H1 (cell line): ENCODE data around the gene SSBP3. TPM values are rescaled to one million over a fixed set of nuclear protein-coding genes. Genes with fewer than 3 reads are reported as not detected.
A peak's percentile ranks its signal among the peaks of the same experiment; 100 is the strongest.

Experiments
- CTCF ChIA-PET: fragments of 300-600 bp; sonication (Branson Sonifier 250); formaldehyde crosslinking; loops from one replicate; lab custom pipeline; 2021; ENCODE audit not compliant: partially characterized antibody; lab: Charles Lee
- POLR2A ChIA-PET: fragments of 300-600 bp; sonication (Branson Sonifier 250); formaldehyde crosslinking; loops from one replicate; lab custom pipeline; 2021; ENCODE audit warnings: inconsistent platforms; ENCODE audit not compliant: partially characterized antibody; lab: Charles Lee
- DNase-seq, 2 experiments: peaks; one replicate each; pipeline versions ENCODE4 v3.0.0 to v3.0.0-alpha.2; 2010 to 2022; ENCODE audit warnings: low spot score in 2 of 2, low read depth in 1 of 2, mixed read lengths in 1 of 2
- FAIRE-seq: peaks from 2 replicates; lab custom pipeline; 2011; peaks lifted over from hg19 to GRCh38; lab: Jason Lieb, UNC
- H2AFZ ChIP-seq: 2 replicates; pipeline ENCODE4 v1.8.1; 2012; ENCODE audit warnings: low read length, inconsistent platforms
- H2AK5ac ChIP-seq: 2 replicates; pipeline ENCODE4 v1.6.1; 2013; ENCODE audit warnings: low read depth, low read length
- H2BK120ac ChIP-seq: replicated peaks from 2 replicates; pipeline ENCODE3; 2013; ENCODE audit warnings: low read depth, low read length, inconsistent platforms
- H2BK12ac ChIP-seq: 2 replicates; pipeline ENCODE4 v1.6.1; 2013; ENCODE audit warnings: low read depth, low read length
- H2BK15ac ChIP-seq: 2 replicates; pipeline ENCODE4 v1.6.1; 2013; ENCODE audit warnings: low read length
- H2BK20ac ChIP-seq: 2 replicates; pipeline ENCODE4 v1.6.1; 2013; ENCODE audit warnings: low read length
- H2BK5ac ChIP-seq: 2 replicates; pipeline ENCODE4 v1.6.1; 2013; ENCODE audit warnings: low read depth, low read length
- H3K14ac ChIP-seq: 2 replicates; pipeline ENCODE4 v1.6.1; 2013; ENCODE audit warnings: inconsistent platforms; ENCODE audit not compliant: insufficient read length
- H3K18ac ChIP-seq: 2 replicates; pipeline ENCODE4 v1.6.1; 2013; ENCODE audit warnings: low read length; ENCODE audit errors: extremely low read depth
- H3K23ac ChIP-seq: 2 replicates; pipeline ENCODE4 v1.6.1; 2013; ENCODE audit warnings: inconsistent platforms; ENCODE audit not compliant: insufficient read length
- H3K23me2 ChIP-seq: 2 replicates; pipeline ENCODE4 v1.6.1; 2013; ENCODE audit warnings: low read depth, low read length
- H3K27ac ChIP-seq: 2 replicates; pipeline ENCODE4 v1.6.1; 2011; ENCODE audit warnings: low read depth, low read length, inconsistent platforms
- H3K27me3 ChIP-seq, 4 experiments: replicated peaks in 1 of 4; 1 replicate in 1 of 4; 2 replicates in 3 of 4; pipeline versions ENCODE4 v1.6.1 to v1.8.1; 2011 to 2013; ENCODE audit warnings: low read length in 3 of 4, mild to moderate bottlenecking in 3 of 4, inconsistent platforms in 2 of 4, mixed read lengths in 2 of 4, moderate library complexity in 1 of 4; ENCODE audit not compliant: control insufficient read depth in 3 of 4, insufficient read depth in 3 of 4; ENCODE audit errors: extremely low read depth in 1 of 4
- H3K36me3 ChIP-seq, 4 experiments: 2 replicates each; pipeline versions ENCODE4 v1.6.1 to v1.8.1; 2011 to 2013; ENCODE audit warnings: mild to moderate bottlenecking in 4 of 4, low read length in 3 of 4, moderate library complexity in 2 of 4, control low read depth in 1 of 4, inconsistent platforms in 1 of 4; ENCODE audit not compliant: insufficient read depth in 4 of 4, control insufficient read depth in 2 of 4
- H3K4ac ChIP-seq: replicated peaks from 2 replicates; pipeline ENCODE3; 2013; ENCODE audit warnings: low read length, low read depth, mixed read lengths, inconsistent platforms; ENCODE audit not compliant: insufficient read length
- H3K4me1 ChIP-seq, 4 experiments: replicated peaks in 1 of 4; 1 replicate in 1 of 4; 2 replicates in 3 of 4; pipeline versions ENCODE4 v1.6.1 to v1.8.1; 2011 to 2013; ENCODE audit warnings: low read length in 3 of 4, inconsistent platforms in 2 of 4, mixed read lengths in 1 of 4; ENCODE audit not compliant: insufficient read depth in 4 of 4, control insufficient read depth in 3 of 4
- H3K4me2 ChIP-seq, 2 experiments: 2 replicates each; pipeline versions ENCODE4 v1.6.1 to v1.8.1; 2011 to 2013; ENCODE audit warnings: low read depth in 2 of 2, low read length in 2 of 2, control low read depth in 1 of 2, inconsistent platforms in 1 of 2, mild to moderate bottlenecking in 1 of 2; ENCODE audit not compliant: insufficient read depth in 1 of 2
- H3K4me3 ChIP-seq, 4 experiments: fragments of 200-600, 300-600 bp in 1 of 4; sonication (generic), shearing (Covaris generic), sonication (Bioruptor Twin) in 1 of 4; 2 replicates each; pipeline versions ENCODE4 v1.5.1 to v1.8.1; 2011 to 2016; ENCODE audit warnings: low read length in 4 of 4, low read depth in 3 of 4, control low read depth in 2 of 4, inconsistent platforms in 2 of 4, mild to moderate bottlenecking in 2 of 4, mixed read lengths in 1 of 4, moderate library complexity in 1 of 4; ENCODE audit not compliant: insufficient read depth in 2 of 4; ENCODE audit errors: extremely low read depth in 1 of 4
- H3K56ac ChIP-seq: replicated peaks from 2 replicates; pipeline ENCODE3; 2013; ENCODE audit warnings: low read depth, mild to moderate bottlenecking, mixed read lengths, low read length, inconsistent platforms; ENCODE audit not compliant: insufficient read length
- H3K79me1 ChIP-seq: 2 replicates; pipeline ENCODE4 v1.6.1; 2013; ENCODE audit warnings: low read depth, low read length, control low read depth
- H3K79me2 ChIP-seq, 2 experiments: 2 replicates each; pipeline versions ENCODE4 v1.6.1 to v1.8.1; 2012 to 2013; ENCODE audit warnings: low read length in 2 of 2, mild to moderate bottlenecking in 2 of 2, inconsistent platforms in 1 of 2; ENCODE audit not compliant: insufficient read depth in 2 of 2, control insufficient read depth in 1 of 2
- H3K9ac ChIP-seq, 4 experiments: replicated peaks in 1 of 4; 1 replicate in 1 of 4; 2 replicates in 3 of 4; pipeline versions ENCODE4 v1.6.1 to v1.8.1; 2011 to 2013; ENCODE audit warnings: low read depth in 3 of 4, low read length in 3 of 4, control low read depth in 2 of 4, mild to moderate bottlenecking in 2 of 4, moderate library complexity in 2 of 4, inconsistent platforms in 1 of 4; ENCODE audit errors: extremely low read depth in 1 of 4
- H3K9me3 ChIP-seq, 2 experiments: 2 replicates each; pipeline versions ENCODE4 v1.6.1 to v1.8.1; 2012 to 2013; ENCODE audit warnings: mild to moderate bottlenecking in 2 of 2, moderate library complexity in 2 of 2, control low read depth in 1 of 2, inconsistent platforms in 1 of 2, low read depth in 1 of 2, low read length in 1 of 2, mixed read lengths in 1 of 2; ENCODE audit not compliant: insufficient read depth in 2 of 2
- H4K20me1 ChIP-seq, 2 experiments: replicated peaks in 1 of 2; 2 replicates each; pipeline versions ENCODE3 to v1.8.1; 2011 to 2013; ENCODE audit warnings: inconsistent platforms in 2 of 2, low read length in 2 of 2, mild to moderate bottlenecking in 1 of 2; ENCODE audit not compliant: insufficient read depth in 2 of 2, control insufficient read depth in 1 of 2
- H4K5ac ChIP-seq: 2 replicates; pipeline ENCODE4 v1.6.1; 2013; ENCODE audit warnings: low read length, low read depth, mixed read lengths, inconsistent platforms; ENCODE audit not compliant: insufficient read length
- H4K8ac ChIP-seq: 2 replicates; pipeline ENCODE4 v1.8.0; 2013; ENCODE audit warnings: mild to moderate bottlenecking, moderate library complexity, low read length, inconsistent platforms; ENCODE audit not compliant: insufficient read depth; ENCODE audit errors: extremely low read depth
- H4K91ac ChIP-seq: replicated peaks from 2 replicates; pipeline ENCODE3; 2013; ENCODE audit warnings: low read length, mixed read lengths, inconsistent platforms; ENCODE audit not compliant: insufficient read length
- ATF3 ChIP-seq: IDR thresholded peaks from 2 replicates; pipeline ENCODE4 v1.6.1; 2011; ENCODE audit warnings: low read depth, mild to moderate bottlenecking, low read length; ENCODE audit not compliant: insufficient read depth
- CEBPB ChIP-seq: IDR thresholded peaks from 2 replicates; pipeline ENCODE4 v1.6.1; 2012; ENCODE audit warnings: low read depth, low read length
- CHD1 ChIP-seq: IDR thresholded peaks from 2 replicates; pipeline ENCODE4 v1.6.1; 2012; ENCODE audit warnings: low read depth, low read length, improper control_type of control experiment
- JUN ChIP-seq: IDR thresholded peaks from 2 replicates; pipeline ENCODE4 v1.6.1; 2011; ENCODE audit warnings: low read depth, mild to moderate bottlenecking, improper control_type of control experiment, low read length
- POLR2AphosphoS5 ChIP-seq: IDR thresholded peaks from 2 replicates; pipeline ENCODE4 v1.6.1; 2011; ENCODE audit warnings: low read depth, low read length
- POU5F1 ChIP-seq: IDR thresholded peaks from 2 replicates; pipeline ENCODE4 v1.6.1; 2011; ENCODE audit warnings: low read depth, mild to moderate bottlenecking, low read length, moderate library complexity
- SIX5 ChIP-seq: IDR thresholded peaks from 2 replicates; pipeline ENCODE4 v1.6.1; 2011; ENCODE audit warnings: mild to moderate bottlenecking, low read depth, low read length
- TAF7 ChIP-seq: optimal IDR thresholded peaks from 2 replicates; pipeline ENCODE3; 2011; ENCODE audit warnings: low read depth, mild to moderate bottlenecking, inconsistent platforms, low read length, moderate library complexity, borderline replicate concordance
- TEAD4 ChIP-seq: IDR thresholded peaks from 2 replicates; pipeline ENCODE4 v1.6.1; 2012; ENCODE audit warnings: low read depth, low read length, inconsistent platforms, mixed read lengths
- USF2 ChIP-seq: IDR thresholded peaks from 2 replicates; pipeline ENCODE4 v1.6.1; 2011; ENCODE audit warnings: low read length, improper control_type of control experiment
- WGBS, 2 experiments: shearing (Covaris generic) in 1 of 2; methylation state at CpG; one replicate each; pipeline versions ENCODE4 v1.1.6 to v1.1.7; 2013 to 2015; ENCODE audit warnings: low lambda C conversion rate in 2 of 2, mixed read lengths in 2 of 2, inconsistent platforms in 1 of 2, low coverage in 1 of 2, missing lambda C conversion rate in 1 of 2; ENCODE audit not compliant: insufficient replicate concordance in 2 of 2, insufficient coverage in 1 of 2, insufficient read length in 1 of 2; ENCODE audit errors: extremely low coverage in 1 of 2, missing lambda C conversion rate in 1 of 2; 5-methylcytosine and 5-hydroxymethylcytosine counted together
- polyA plus RNA-seq, 7 experiments: library from polyadenylated mRNA; depleted of rRNA in 3 of 7; stranded (reverse) in 5 of 7; unstranded in 2 of 7; fragments of >200 nt in 5 of 7; fragments of 200-250 nt in 2 of 7; gene quantifications; 1 replicate in 5 of 7; 2 replicates in 1 of 7; 4 replicates in 1 of 7; pipeline versions ENCODE4 v1.2.1 to v1.2.3, GENCODE V29; 2011 to 2013; ENCODE audit warnings: missing spikeins in 2 of 7, mixed read lengths in 2 of 7
- total RNA-seq: library from RNA; stranded (reverse); fragmentation: NEBNext Ultra II Directional; extraction: Animal tissue kit (Norgen Biotek cat#: 25700); gene quantifications from 2 replicates; pipeline ENCODE4 v1.2.1, GENCODE V29; 2021

SSBP3 gene
- total and polyA plus RNA-seq, 2 of the 8 experiments (the other 6 are each of a cell fraction or from before 2014, with no cell fraction given): 99.7 to 133 TPM

- Histone ChIP-seq H3K56ac (no peak overlapping the region), H2BK12ac (no peak overlapping the region), H2BK120ac (no peak overlapping the region), H4K5ac (no peak overlapping the region), H4K20me1 (peaks cover 14 to 42% of the 10 kb centered on the region in 2 experiments), H2BK20ac (no peak overlapping the region), H3K79me2 (peaks cover 8 to 100% of the 10 kb centered on the region in 2 experiments), H3K18ac (no peak overlapping the region), H2AK5ac (peak overlapping the region; percentile 32; the same call in 1 of the 2 replicates), H3K9ac (no peak overlapping the region), H3K4me1 (peaks cover 36 to 62% (median 47%) of the 10 kb centered on the region in 4 experiments), H4K91ac (no peak overlapping the region), H3K4me3 (no peak overlapping the region), H2BK15ac (no peak overlapping the region), H3K36me3 (no peaks in the 10 kb centered on the region; a peak in 1 of 8 replicates), H3K23me2 (no peaks in the 10 kb centered on the region), H2BK5ac (0 out of 2 replicates have a peak overlapping the region, but pooled peaks have one; percentile 45), H3K4me2 (no peak overlapping the region; a peak in 1 of 4 replicates), H3K14ac (no peak overlapping the region), H4K8ac (no peak overlapping the region), H2AFZ (no peak overlapping the region), H3K23ac (no peak overlapping the region), H3K27me3 (no peaks in the 10 kb centered on the region), H3K4ac (no peak overlapping the region), H3K27ac (no peak overlapping the region), H3K9me3 (no peaks in the 10 kb centered on the region), H3K79me1 (peaks cover 45% of the 10 kb centered on the region)
- ChIA-PET POLR2A (interaction anchor here (0.8 to 2.0 kb wide), 6 partner anchors 11 to 49 kb away, joined by 3 to 6 read pairs (median 3); no protein-coding TSS in a partner anchor), CTCF (interaction anchor here (0.9 to 2.1 kb wide), 12 partner anchors 11 to 144 kb away, joined by 3 to 11 read pairs (median 3); no protein-coding TSS in a partner anchor)
- TF ChIP-seq CEBPB (no peak), POLR2AphosphoS5 (no peak), POU5F1 (no peak), SIX5 (no peak), JUN (no peak), CHD1 (no peak), TAF7 (no peak), TEAD4 (no peak), ATF3 (no peak), USF2 (no peak)
- 79% methylated on average over 19 of the region's 20 CpGs; no CpG with 5 or more reads in 1 of the 2 experiments for WGBS, 2 experiments
- no peak for DNase-seq
- no peak for FAIRE-seq
Observed at GRCh38 chr1:54325703-54326461, 80.3 kb downstream of the SSBP3 start.
